NCI-H2029 treated with DMSO at 0.1 percent for 48 hours (cell line): ENCODE data around the gene ZNF81.
"Not testable (repeated sequence)": the region's sequence is repeated elsewhere in the genome, so short reads cannot be mapped to it uniquely, and the experiment has no call there.

Experiments
- DNase-seq: peaks from one replicate; lab custom pipeline; 2025; lab: John Stamatoyannopoulos, UW

The ZNF81 gene

GRCh38 chrX:47936224-47936939 lies 99.7 kb downstream of the ZNF81 start:
- DNase-seq, result no peak

- no peak for DNase-seq
Measured at GRCh38 chrX:47936940-47937317, 100.2 kb downstream of the ZNF81 start.

GRCh38 chrX:47940448-47940847 lies 103.7 kb downstream of the ZNF81 start:
- DNase-seq, result no peak

GRCh38 chrX:47941423-47941822 lies 104.7 kb downstream of the ZNF81 start:
- DNase-seq, result no peak

GRCh38 chrX:47955295-47955694 lies 118.6 kb downstream of the ZNF81 start:
- not testable (repeated sequence) for DNase-seq

GRCh38 chrX:47956016-47956415 lies 119.3 kb downstream of the ZNF81 start:
- DNase-seq, result no peak

- DNase-seq, result not testable (repeated sequence)
Measured at GRCh38 chrX:47958206-47958605, 121.5 kb downstream of the ZNF81 start.

- no peak for DNase-seq
Measured at GRCh38 chrX:47958761-47959342, 122.2 kb downstream of the ZNF81 start.

- DNase-seq, result no peak
Measured at GRCh38 chrX:47960406-47960805, 123.7 kb downstream of the ZNF81 start.

GRCh38 chrX:47961830-47962229 lies 125.1 kb downstream of the ZNF81 start:
- not testable (repeated sequence) for DNase-seq

GRCh38 chrX:47965526-47965925 lies 128.8 kb downstream of the ZNF81 start:
- DNase-seq, result not testable (repeated sequence)
